GM12875 (cell line): Measurements from ENCODE around the gene SLC5A11.

Source experiments
- H3K4me3 ChIP-seq: one replicate; pipeline ENCODE4 v1.5.1; 2011; ENCODE audit warnings: low read depth, low read length, control low read depth
- TF ChIP-seq, protein P1 (sequence below): IDR thresholded peaks from 2 replicates; pipeline ENCODE4 v1.5.1; 2011; ENCODE audit warnings: low read depth, mild to moderate bottlenecking, control low read depth, inconsistent platforms, low read length, moderate library complexity, borderline replicate concordance; ENCODE audit not compliant: insufficient read depth

SLC5A11 gene

DNA sequence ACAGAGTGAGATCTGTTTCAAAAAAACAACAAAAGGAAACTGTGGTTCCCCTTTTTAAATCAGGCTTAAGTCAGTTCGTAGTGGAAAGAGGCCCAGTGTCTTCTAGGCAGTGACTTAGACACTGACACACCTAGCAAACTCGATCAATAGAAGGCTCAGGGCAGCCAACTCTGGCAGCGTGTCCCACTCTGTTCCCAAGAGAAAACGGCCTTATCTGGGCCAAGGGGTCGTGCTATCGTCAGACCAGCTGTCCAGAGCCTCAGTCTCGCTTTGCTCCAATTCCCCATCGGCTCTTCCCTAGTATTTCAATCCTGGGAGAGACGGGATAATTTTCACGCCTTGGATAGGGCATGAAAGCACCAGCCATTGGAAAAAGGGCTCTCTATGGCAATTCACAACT lies 72.9 kb downstream of the SLC5A11 start:
- TF ChIP-seq, protein P1, sequence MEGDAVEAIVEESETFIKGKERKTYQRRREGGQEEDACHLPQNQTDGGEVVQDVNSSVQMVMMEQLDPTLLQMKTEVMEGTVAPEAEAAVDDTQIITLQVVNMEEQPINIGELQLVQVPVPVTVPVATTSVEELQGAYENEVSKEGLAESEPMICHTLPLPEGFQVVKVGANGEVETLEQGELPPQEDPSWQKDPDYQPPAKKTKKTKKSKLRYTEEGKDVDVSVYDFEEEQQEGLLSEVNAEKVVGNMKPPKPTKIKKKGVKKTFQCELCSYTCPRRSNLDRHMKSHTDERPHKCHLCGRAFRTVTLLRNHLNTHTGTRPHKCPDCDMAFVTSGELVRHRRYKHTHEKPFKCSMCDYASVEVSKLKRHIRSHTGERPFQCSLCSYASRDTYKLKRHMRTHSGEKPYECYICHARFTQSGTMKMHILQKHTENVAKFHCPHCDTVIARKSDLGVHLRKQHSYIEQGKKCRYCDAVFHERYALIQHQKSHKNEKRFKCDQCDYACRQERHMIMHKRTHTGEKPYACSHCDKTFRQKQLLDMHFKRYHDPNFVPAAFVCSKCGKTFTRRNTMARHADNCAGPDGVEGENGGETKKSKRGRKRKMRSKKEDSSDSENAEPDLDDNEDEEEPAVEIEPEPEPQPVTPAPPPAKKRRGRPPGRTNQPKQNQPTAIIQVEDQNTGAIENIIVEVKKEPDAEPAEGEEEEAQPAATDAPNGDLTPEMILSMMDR = no peak
- H3K4me3 ChIP-seq = no peak overlapping the region

- no peak overlapping the region for H3K4me3 ChIP-seq
- TF ChIP-seq, protein P1 = no peak
These were observed 73.8 kb downstream of the SLC5A11 start for GRCh38 chr16:24919536-24919935.

DNA sequence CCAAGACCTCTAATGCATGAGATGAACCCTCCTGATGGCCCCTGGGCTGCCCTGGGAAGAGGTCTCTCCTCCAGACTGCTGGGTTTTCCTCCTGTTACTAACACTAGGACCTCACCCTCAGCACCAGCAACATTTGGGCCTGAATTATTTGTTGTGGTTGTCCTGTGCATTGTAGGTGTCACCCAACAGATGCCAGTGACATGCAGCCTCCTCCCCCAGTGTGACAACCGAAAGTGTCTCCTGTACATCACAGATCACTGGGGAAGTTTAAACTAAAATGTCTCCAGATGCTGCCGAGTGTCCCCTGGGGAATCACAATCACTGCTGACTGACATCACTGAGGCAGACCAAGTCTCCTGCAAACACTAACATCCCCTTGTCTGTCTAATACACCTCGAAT lies 74.8 kb downstream of the SLC5A11 start:
- no peak overlapping the region for H3K4me3 ChIP-seq
- TF ChIP-seq, protein P1 = no peak

DNA sequence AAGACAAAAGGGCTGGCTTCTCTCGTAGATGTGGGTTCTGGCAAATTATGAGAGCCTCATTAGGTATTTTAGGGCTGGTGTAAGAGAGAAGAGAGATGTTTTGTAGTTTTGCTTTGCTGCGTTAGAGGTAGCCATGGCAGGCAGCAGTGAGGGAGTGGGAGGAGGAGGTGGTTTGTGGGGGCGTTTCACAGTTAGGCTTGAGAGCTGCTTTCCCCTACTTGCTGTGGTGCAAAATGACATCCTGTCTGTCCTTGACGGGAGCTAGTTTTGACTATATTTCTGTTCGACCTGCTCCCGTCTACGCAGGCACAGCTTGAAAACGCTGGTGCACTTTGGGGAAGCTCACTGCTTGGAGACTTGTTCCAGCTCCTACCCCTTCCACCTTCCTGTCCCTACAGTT lies 75.5 kb downstream of the SLC5A11 start:
- H3K4me3 ChIP-seq = no peak overlapping the region

GRCh38 chr16:24925163-24925562 lies 79.4 kb downstream of the SLC5A11 start:
- H3K4me3 ChIP-seq = no peak overlapping the region
- TF ChIP-seq, protein P1 = no peak

More for the DNA sequence above, 75.5 kb downstream of the SLC5A11 start:
- TF ChIP-seq, protein P1 = no peak

DNA sequence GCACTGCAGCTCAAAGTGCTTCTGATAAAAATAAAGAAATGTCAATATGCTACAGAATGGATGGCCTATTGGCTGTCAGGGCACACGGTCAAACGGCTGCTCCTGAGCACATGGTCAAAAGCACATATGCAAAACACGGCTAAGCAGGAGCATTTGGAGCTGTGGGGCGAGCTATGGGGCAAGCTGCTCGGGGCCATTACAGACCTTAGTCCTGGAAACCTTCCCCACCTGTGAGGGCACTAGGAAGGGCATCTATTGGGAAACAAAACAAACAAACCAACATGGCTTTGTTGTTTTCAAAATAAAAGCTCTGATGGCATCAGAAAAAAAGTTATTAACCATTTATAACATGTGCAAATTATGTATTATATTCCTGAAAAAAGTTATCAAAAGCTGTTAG lies 83.6 kb downstream of the SLC5A11 start:
- TF ChIP-seq, protein P1 = no peak
- H3K4me3 ChIP-seq = no peak overlapping the region

- TF ChIP-seq, protein P1 = no peak
These were observed 84.7 kb downstream of the SLC5A11 start for GRCh38 chr16:24930440-24930839.

More at GRCh38 chr16:24930440-24930839, 84.7 kb downstream of the SLC5A11 start:
- no peak overlapping the region for H3K4me3 ChIP-seq
